Ovary (tissue), 9 donors: ENCODE measurements around the gene DYNC2LI1. TPM values are rescaled to one million over a fixed set of nuclear protein-coding genes. Genes with fewer than 3 reads are reported as not detected.

Experiments used
- DNase-seq, 5 donors: peaks; one replicate each; pipeline ENCODE4 v3.0.0-alpha.2; 2019 to 2020
- H3K27ac ChIP-seq, 2 donors: fragments of 200-600 bp; one replicate each; pipeline versions ENCODE4 v1.5.1 to v1.8.0; 2019 to 2022
- H3K27me3 ChIP-seq: fragments of 200-600 bp; one replicate; pipeline ENCODE4 v1.8.0; 2022
- H3K36me3 ChIP-seq: fragments of 200-600 bp; sonication (generic); one replicate; pipeline ENCODE4 v1.5.1; 2019
- H3K4me1 ChIP-seq: one replicate; pipeline ENCODE4 v1.8.1; 2013; ENCODE audit warnings: mild to moderate bottlenecking, moderate library complexity; ENCODE audit not compliant: insufficient read depth
- H3K4me3 ChIP-seq: fragments of 200-600 bp; sonication (generic); one replicate; pipeline ENCODE4 v1.5.1; 2017
- H3K9me3 ChIP-seq, 2 donors: fragments of 200-600 bp in 1 of 2; sonication (generic) in 1 of 2; one replicate each; pipeline versions ENCODE4 v1.5.1 to v1.8.1; 2013 to 2019; ENCODE audit warnings: mild to moderate bottlenecking in 1 of 2, moderate library complexity in 1 of 2
- EP300 ChIP-seq: sonication (generic); formaldehyde crosslinking; IDR thresholded peaks from one replicate; pipeline ENCODE4 v1.6.1; 2017; ENCODE audit warnings: antibody characterized with exemption
- POLR2A ChIP-seq: fragments of 450-650 bp; IDR thresholded peaks from one replicate; pipeline ENCODE4 v1.6.1; 2017; ENCODE audit warnings: antibody characterized with exemption, mild to moderate bottlenecking, moderate library complexity
- WGBS, 3 donors: extraction: QIAGEN DNeasy Blood & Tissue Kit in 1 of 3; methylation state at CpG; one replicate each; pipeline versions ENCODE4 v1.1.5 to v1.1.7; 2013 to 2017; 5-methylcytosine and 5-hydroxymethylcytosine counted together
- intact Hi-C, 4 donors: fragments of 100-400 bp; cut with DNase I; formaldehyde crosslinking; loops; one replicate each; pipeline versions ENCODE4 v1.11.0 to v1.15.1; 2022 to 2023
- polyA plus RNA-seq, 2 donors: library from polyadenylated mRNA; stranded (reverse); fragments of 200-250 nt in 1 of 2; fragments of 350-450 nt in 1 of 2; fragmentation: Illumina TruSeq in 1 of 2; extraction: RNeasy Lipid Tissue Mini Kit (QIAGEN cat#74804) in 1 of 2; gene quantifications; one replicate each; pipeline ENCODE4 v1.2.3, GENCODE V29; 2013 to 2014
- total RNA-seq, 7 donors: library from RNA; depleted of rRNA in 2 of 7; stranded (reverse); fragments of >200 nt in 2 of 7; fragmentation: NEBNext Ultra II Directional in 3 of 7; extraction: Animal tissue kit (Norgen Biotek cat#: 25700) in 3 of 7; gene quantifications; one replicate each; pipeline versions ENCODE4 v1.1.0 to v1.2.4, GENCODE V29; 2016 to 2023
- TF ChIP-seq, protein P1 (sequence below), 3 donors: fragments of 450-650 bp in 2 of 3; fragments of 200-600 bp in 1 of 3; IDR thresholded peaks; one replicate each; pipeline versions ENCODE4 v1.5.1 to v1.8.0; 2016 to 2022; ENCODE audit warnings: antibody characterized with exemption in 3 of 3, mild to moderate bottlenecking in 1 of 3
- donor health status: DM: no; HTN: no; CAD: no; lungs with moderate emphysema.
- donor health status: DM: no; HTN: no; CAD: no.
- donor health status: Bipolar disorder and iron deficiency.
- donor health status: DM: yes; HTN: yes; CAD: no.
- donor health status: DM: no; HTN: no; CAD: no.
- donor health status: DM: yes; HTN: yes; CAD: no.

The DYNC2LI1 gene
- total and polyA plus RNA-seq, 9 donors, result 18.1 to 54.3 (median 31.6) TPM

DNA sequence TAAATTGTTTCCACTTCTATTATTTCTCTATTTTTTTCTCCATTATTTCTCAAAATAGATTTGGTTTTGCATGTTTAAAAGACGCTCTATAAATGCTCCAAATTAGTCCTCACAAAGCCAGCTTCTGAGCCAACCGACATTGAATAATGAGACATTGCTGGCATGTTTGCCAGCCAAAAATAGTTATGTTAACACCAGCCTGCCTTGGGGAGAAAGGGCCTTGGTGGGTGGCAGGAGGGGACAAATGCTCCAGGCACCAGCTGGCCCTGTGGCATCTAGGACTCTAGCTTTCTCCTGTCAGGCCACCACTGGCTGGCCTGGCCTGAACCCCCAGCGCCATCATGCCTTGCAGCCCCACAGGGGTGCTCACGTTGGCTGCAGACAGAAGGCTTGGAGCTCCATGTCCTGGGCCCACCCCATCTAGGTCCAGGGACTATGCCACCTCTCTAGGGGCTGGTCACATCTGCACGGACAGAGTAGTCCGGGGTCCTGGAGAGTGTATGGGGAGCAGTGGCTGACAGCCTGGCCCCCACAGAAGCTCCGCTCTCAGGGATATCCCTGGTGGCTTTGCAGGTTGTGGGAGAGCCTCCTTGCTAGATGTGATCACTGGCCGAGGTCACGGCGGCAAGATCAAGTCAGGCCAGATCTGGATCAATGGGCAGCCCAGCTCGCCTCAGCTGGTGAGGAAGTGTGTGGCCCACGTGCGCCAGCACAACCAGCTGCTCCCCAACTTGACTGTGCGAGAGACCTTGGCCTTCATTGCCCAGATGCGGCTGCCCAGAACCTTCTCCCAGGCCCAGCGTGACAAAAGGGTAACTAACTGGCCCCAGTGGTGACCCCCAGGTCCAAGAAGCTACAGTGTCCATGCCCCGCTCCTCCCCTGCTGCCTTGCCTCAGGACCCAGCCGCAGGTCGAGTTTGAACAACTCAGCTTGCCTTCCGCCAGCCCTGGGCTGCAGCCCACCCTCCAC, 77.5 kb downstream of the DYNC2LI1 start:
- TF ChIP-seq, protein P1, sequence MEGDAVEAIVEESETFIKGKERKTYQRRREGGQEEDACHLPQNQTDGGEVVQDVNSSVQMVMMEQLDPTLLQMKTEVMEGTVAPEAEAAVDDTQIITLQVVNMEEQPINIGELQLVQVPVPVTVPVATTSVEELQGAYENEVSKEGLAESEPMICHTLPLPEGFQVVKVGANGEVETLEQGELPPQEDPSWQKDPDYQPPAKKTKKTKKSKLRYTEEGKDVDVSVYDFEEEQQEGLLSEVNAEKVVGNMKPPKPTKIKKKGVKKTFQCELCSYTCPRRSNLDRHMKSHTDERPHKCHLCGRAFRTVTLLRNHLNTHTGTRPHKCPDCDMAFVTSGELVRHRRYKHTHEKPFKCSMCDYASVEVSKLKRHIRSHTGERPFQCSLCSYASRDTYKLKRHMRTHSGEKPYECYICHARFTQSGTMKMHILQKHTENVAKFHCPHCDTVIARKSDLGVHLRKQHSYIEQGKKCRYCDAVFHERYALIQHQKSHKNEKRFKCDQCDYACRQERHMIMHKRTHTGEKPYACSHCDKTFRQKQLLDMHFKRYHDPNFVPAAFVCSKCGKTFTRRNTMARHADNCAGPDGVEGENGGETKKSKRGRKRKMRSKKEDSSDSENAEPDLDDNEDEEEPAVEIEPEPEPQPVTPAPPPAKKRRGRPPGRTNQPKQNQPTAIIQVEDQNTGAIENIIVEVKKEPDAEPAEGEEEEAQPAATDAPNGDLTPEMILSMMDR (IDR thresholded peaks at IDR 0.05), result no peak
- TF ChIP-seq POLR2A (no peak), EP300 (no peak)

GRCh38 chr2:43852196-43852730, 78.4 kb downstream of the DYNC2LI1 start:
- H3K27me3 ChIP-seq, result no peaks in the 10 kb centered on the region
- no peaks in the 10 kb centered on the region for H3K36me3 ChIP-seq
- H3K4me3 ChIP-seq, result no peak overlapping the region
- DNase-seq, result no peak
- TF ChIP-seq, protein P1 (IDR thresholded peaks at IDR 0.05), result no peak
- TF ChIP-seq EP300 (no peak), POLR2A (no peak)
- H3K4me1 ChIP-seq, result no peaks in the 10 kb centered on the region
- WGBS, 3 donors, result 92 to 94% (median 93%) methylated on average over 21 of the region's 21 CpGs
- H3K9me3 ChIP-seq, result no peaks in the 10 kb centered on the region
- intact Hi-C loops, result no loop called here
- no peak overlapping the region for H3K27ac ChIP-seq

More for the DNA sequence above, 77.5 kb downstream of the DYNC2LI1 start:
- Histone ChIP-seq H3K27me3 (no peaks in the 10 kb centered on the region), H3K27ac (no peak overlapping the region), H3K9me3 (no peaks in the 10 kb centered on the region), H3K4me1 (no peaks in the 10 kb centered on the region), H3K4me3 (no peak overlapping the region), H3K36me3 (no peaks in the 10 kb centered on the region)
- DNase-seq, result peak in 1 of 5 donors; percentile 10
- intact Hi-C loops, result no loop called here
- WGBS, 3 donors, result 90 to 92% (median 91%) methylated on average over 19 to 20 of the region's 20 CpGs

GRCh38 chr2:43853141-43854081, 79.6 kb downstream of the DYNC2LI1 start:
- TF ChIP-seq POLR2A (no peak), EP300 (no peak)
- TF ChIP-seq, protein P1 (IDR thresholded peaks at IDR 0.05), result no peak
- no peak overlapping the region for H3K27ac ChIP-seq
- no peaks in the 10 kb centered on the region for H3K36me3 ChIP-seq
- intact Hi-C loops, result no loop called here
- no peaks in the 10 kb centered on the region for H3K9me3 ChIP-seq
- no peak overlapping the region for H3K4me3 ChIP-seq
- no peak for DNase-seq
- no peaks in the 10 kb centered on the region for H3K27me3 ChIP-seq
- 68 to 82% (median 71%) methylated on average over 10 of the region's 10 CpGs for WGBS, 3 donors
- no peaks in the 10 kb centered on the region for H3K4me1 ChIP-seq

- no peak for DNase-seq
- 72 to 76% (median 74%) methylated on average over 3 of the region's 3 CpGs for WGBS, 3 donors
- H3K4me3 ChIP-seq, result no peak overlapping the region
These were observed 80.8 kb downstream of the DYNC2LI1 start for GRCh38 chr2:43854671-43855070.

More at GRCh38 chr2:43854671-43855070, 80.8 kb downstream of the DYNC2LI1 start:
- TF ChIP-seq POLR2A (no peak), EP300 (no peak)
- TF ChIP-seq, protein P1 (IDR thresholded peaks at IDR 0.05), result no peak
- Histone ChIP-seq H3K4me1 (no peaks in the 10 kb centered on the region), H3K27ac (no peak overlapping the region), H3K27me3 (no peaks in the 10 kb centered on the region), H3K9me3 (no peaks in the 10 kb centered on the region), H3K36me3 (no peaks in the 10 kb centered on the region)
- intact Hi-C loops, result no loop called here
